Neural cell (in vitro differentiated cells): ENCODE data around the gene PLXNA2. TPM values are rescaled to one million over a fixed set of nuclear protein-coding genes. Genes with fewer than 3 reads are reported as not detected.

Experiments used
- H2AFZ ChIP-seq: fragments of 200-600, 300-800 bp; sonication (generic), shearing (Covaris generic); 2 replicates; pipeline ENCODE4 v1.6.0; 2014; ENCODE audit warnings: low read depth, mild to moderate bottlenecking, antibody characterized with exemption, low read length, moderate library complexity
- H3F3A ChIP-seq: fragments of 200-600 bp; shearing (Covaris generic); 2 replicates; pipeline ENCODE4 v1.6.1; 2016; ENCODE audit warnings: mild to moderate bottlenecking, moderate library complexity, mixed read lengths, antibody characterized with exemption, low read length; ENCODE audit not compliant: insufficient read depth, poor library complexity, severe bottlenecking
- H3K27ac ChIP-seq: fragments of 200-600, 300-800 bp; sonication (generic), shearing (Covaris generic); 2 replicates; pipeline ENCODE4 v1.5.1; 2014; ENCODE audit warnings: mild to moderate bottlenecking, low read length, moderate library complexity
- H3K27me3 ChIP-seq: fragments of 300-800, 200-600 bp; sonication (generic), shearing (Covaris generic); 2 replicates; pipeline ENCODE4 v1.6.0; 2014; ENCODE audit warnings: mild to moderate bottlenecking, low read depth, low read length, moderate library complexity; ENCODE audit not compliant: insufficient read depth
- H3K36me3 ChIP-seq: fragments of 300-800, 200-600 bp; sonication (generic), shearing (Covaris generic); 2 replicates; pipeline ENCODE4 v1.5.1; 2014; ENCODE audit warnings: mild to moderate bottlenecking, antibody characterized with exemption, low read length, moderate library complexity; ENCODE audit not compliant: insufficient read depth
- H3K4me2 ChIP-seq: fragments of 300-800, 200-600 bp; sonication (generic), shearing (Covaris generic); 2 replicates; pipeline ENCODE4 v1.6.0; 2014; ENCODE audit warnings: mild to moderate bottlenecking, low read length
- H3K4me3 ChIP-seq: fragments of 300-800, 200-600 bp; sonication (generic), shearing (Covaris generic); 2 replicates; pipeline ENCODE4 v1.5.1; 2014; ENCODE audit warnings: mild to moderate bottlenecking, low read length, moderate library complexity
- H3K79me2 ChIP-seq: fragments of 200-600 bp; shearing (Covaris generic); replicated peaks from 2 replicates; pipeline ENCODE4 v1.6.0; 2014; ENCODE audit warnings: mild to moderate bottlenecking, low read length, moderate library complexity; ENCODE audit not compliant: insufficient read depth
- H3K9ac ChIP-seq: fragments of 300-800, 200-600 bp; sonication (generic), shearing (Covaris generic); 2 replicates; pipeline ENCODE4 v1.6.1; 2016; ENCODE audit warnings: mild to moderate bottlenecking, low read length, mixed read lengths
- H3K9me2 ChIP-seq: fragments of 200-600 bp; shearing (Covaris generic); 2 replicates; pipeline ENCODE4 v1.6.1; 2016; ENCODE audit warnings: mild to moderate bottlenecking, low read length, mixed read lengths; ENCODE audit not compliant: insufficient read depth
- H3K9me3 ChIP-seq: fragments of 200-600, 300-800 bp; sonication (generic), shearing (Covaris generic); 2 replicates; pipeline ENCODE4 v1.6.1; 2016; ENCODE audit warnings: mild to moderate bottlenecking, mixed run types, low read length, moderate library complexity, mixed read lengths
- H4K20me1 ChIP-seq: fragments of 200-600 bp; shearing (Covaris generic); 2 replicates; pipeline ENCODE4 v1.6.1; 2016; ENCODE audit warnings: mild to moderate bottlenecking, mixed run types; ENCODE audit not compliant: insufficient read depth
- EP300 ChIP-seq: fragments of 450-650 bp; conservative IDR thresholded peaks from 2 replicates; pipeline ENCODE4 v1.6.1; 2014; ENCODE audit warnings: antibody characterized with exemption, mild to moderate bottlenecking, moderate library complexity; ENCODE audit not compliant: poor library complexity, severe bottlenecking
- EZH2 ChIP-seq: fragments of 200-600, 300-800 bp; shearing (Covaris generic), sonication (generic); IDR thresholded peaks from 2 replicates; pipeline ENCODE4 v1.6.1; 2014; ENCODE audit warnings: antibody characterized with exemption, low read length, borderline replicate concordance, mild to moderate bottlenecking; ENCODE audit not compliant: insufficient read depth, poor library complexity, severe bottlenecking
- MXI1 ChIP-seq: fragments of 450-650 bp; conservative IDR thresholded peaks from 2 replicates; pipeline ENCODE4 v1.6.1; 2014; ENCODE audit warnings: antibody characterized with exemption, mild to moderate bottlenecking; ENCODE audit not compliant: poor library complexity, severe bottlenecking
- POLR2AphosphoS5 ChIP-seq: IDR thresholded peaks from 2 replicates; pipeline ENCODE4 v1.6.1; 2012
- RAD21 ChIP-seq: fragments of 450-650 bp; conservative IDR thresholded peaks from 2 replicates; pipeline ENCODE4 v1.6.1; 2014; ENCODE audit warnings: antibody characterized with exemption, mild to moderate bottlenecking, moderate library complexity
- SMC3 ChIP-seq: fragments of 450-650 bp; conservative IDR thresholded peaks from 2 replicates; pipeline ENCODE4 v1.6.1; 2014; ENCODE audit warnings: antibody characterized with exemption, mild to moderate bottlenecking, moderate library complexity; ENCODE audit not compliant: poor library complexity
- TAF1 ChIP-seq: IDR thresholded peaks from 2 replicates; pipeline ENCODE4 v1.6.1; 2012; ENCODE audit warnings: low read depth
- polyA plus RNA-seq: library from polyadenylated mRNA; depleted of rRNA; stranded (reverse); fragments of >200 nt; gene quantifications from 2 replicates; pipeline ENCODE4 v1.2.3, GENCODE V29; 2014
- TF ChIP-seq, protein P1 (sequence below): IDR thresholded peaks from 2 replicates; pipeline ENCODE4 v1.6.1; 2012; ENCODE audit warnings: borderline replicate concordance
- TF ChIP-seq, protein P2 (sequence below): fragments of 450-650 bp; IDR thresholded peaks from 2 replicates; pipeline ENCODE4 v1.5.1; 2014; ENCODE audit warnings: antibody characterized with exemption, mild to moderate bottlenecking, moderate library complexity; ENCODE audit not compliant: poor library complexity, severe bottlenecking

Gene PLXNA2
- polyA plus RNA-seq, 1 donor from 2014 or later = 30.6 TPM

- TF ChIP-seq MXI1 = no peak
- TF ChIP-seq POLR2AphosphoS5 = peak; percentile 35
- no peak overlapping the region for H3K27ac ChIP-seq
- H3K4me2 ChIP-seq = no peak overlapping the region
- H4K20me1 ChIP-seq = no peaks in the 10 kb centered on the region
- H3K36me3 ChIP-seq = no peaks in the 10 kb centered on the region
- H3F3A ChIP-seq = no peaks in the 10 kb centered on the region
- H3K9me3 ChIP-seq = no peaks in the 10 kb centered on the region
- no peak overlapping the region for H2AFZ ChIP-seq
- no peaks in the 10 kb centered on the region for H3K9me2 ChIP-seq
- H3K9ac ChIP-seq = no peak overlapping the region
- no peaks in the 10 kb centered on the region for H3K27me3 ChIP-seq
- no peaks in the 10 kb centered on the region for H3K79me2 ChIP-seq
- H3K4me3 ChIP-seq = no peak overlapping the region
These were observed 94.2 kb downstream of the PLXNA2 start for GRCh38 chr1:208149776-208150514.

- Histone ChIP-seq H3K9me3 (no peaks in the 10 kb centered on the region), H3K9ac (no peak overlapping the region), H3K36me3 (no peaks in the 10 kb centered on the region), H4K20me1 (no peaks in the 10 kb centered on the region), H3F3A (no peaks in the 10 kb centered on the region), H3K9me2 (no peaks in the 10 kb centered on the region), H3K79me2 (no peaks in the 10 kb centered on the region), H3K4me2 (no peak overlapping the region), H3K4me3 (no peak overlapping the region), H3K27ac (no peak overlapping the region), H2AFZ (no peak overlapping the region), H3K27me3 (no peaks in the 10 kb centered on the region)
- TF ChIP-seq, protein P1, sequence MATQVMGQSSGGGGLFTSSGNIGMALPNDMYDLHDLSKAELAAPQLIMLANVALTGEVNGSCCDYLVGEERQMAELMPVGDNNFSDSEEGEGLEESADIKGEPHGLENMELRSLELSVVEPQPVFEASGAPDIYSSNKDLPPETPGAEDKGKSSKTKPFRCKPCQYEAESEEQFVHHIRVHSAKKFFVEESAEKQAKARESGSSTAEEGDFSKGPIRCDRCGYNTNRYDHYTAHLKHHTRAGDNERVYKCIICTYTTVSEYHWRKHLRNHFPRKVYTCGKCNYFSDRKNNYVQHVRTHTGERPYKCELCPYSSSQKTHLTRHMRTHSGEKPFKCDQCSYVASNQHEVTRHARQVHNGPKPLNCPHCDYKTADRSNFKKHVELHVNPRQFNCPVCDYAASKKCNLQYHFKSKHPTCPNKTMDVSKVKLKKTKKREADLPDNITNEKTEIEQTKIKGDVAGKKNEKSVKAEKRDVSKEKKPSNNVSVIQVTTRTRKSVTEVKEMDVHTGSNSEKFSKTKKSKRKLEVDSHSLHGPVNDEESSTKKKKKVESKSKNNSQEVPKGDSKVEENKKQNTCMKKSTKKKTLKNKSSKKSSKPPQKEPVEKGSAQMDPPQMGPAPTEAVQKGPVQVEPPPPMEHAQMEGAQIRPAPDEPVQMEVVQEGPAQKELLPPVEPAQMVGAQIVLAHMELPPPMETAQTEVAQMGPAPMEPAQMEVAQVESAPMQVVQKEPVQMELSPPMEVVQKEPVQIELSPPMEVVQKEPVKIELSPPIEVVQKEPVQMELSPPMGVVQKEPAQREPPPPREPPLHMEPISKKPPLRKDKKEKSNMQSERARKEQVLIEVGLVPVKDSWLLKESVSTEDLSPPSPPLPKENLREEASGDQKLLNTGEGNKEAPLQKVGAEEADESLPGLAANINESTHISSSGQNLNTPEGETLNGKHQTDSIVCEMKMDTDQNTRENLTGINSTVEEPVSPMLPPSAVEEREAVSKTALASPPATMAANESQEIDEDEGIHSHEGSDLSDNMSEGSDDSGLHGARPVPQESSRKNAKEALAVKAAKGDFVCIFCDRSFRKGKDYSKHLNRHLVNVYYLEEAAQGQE = no peak
- no peak for TF ChIP-seq SMC3
- TF ChIP-seq MXI1 = no peak
- TF ChIP-seq, protein P2, sequence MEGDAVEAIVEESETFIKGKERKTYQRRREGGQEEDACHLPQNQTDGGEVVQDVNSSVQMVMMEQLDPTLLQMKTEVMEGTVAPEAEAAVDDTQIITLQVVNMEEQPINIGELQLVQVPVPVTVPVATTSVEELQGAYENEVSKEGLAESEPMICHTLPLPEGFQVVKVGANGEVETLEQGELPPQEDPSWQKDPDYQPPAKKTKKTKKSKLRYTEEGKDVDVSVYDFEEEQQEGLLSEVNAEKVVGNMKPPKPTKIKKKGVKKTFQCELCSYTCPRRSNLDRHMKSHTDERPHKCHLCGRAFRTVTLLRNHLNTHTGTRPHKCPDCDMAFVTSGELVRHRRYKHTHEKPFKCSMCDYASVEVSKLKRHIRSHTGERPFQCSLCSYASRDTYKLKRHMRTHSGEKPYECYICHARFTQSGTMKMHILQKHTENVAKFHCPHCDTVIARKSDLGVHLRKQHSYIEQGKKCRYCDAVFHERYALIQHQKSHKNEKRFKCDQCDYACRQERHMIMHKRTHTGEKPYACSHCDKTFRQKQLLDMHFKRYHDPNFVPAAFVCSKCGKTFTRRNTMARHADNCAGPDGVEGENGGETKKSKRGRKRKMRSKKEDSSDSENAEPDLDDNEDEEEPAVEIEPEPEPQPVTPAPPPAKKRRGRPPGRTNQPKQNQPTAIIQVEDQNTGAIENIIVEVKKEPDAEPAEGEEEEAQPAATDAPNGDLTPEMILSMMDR = no peak
- no peak for TF ChIP-seq RAD21
- no peak for TF ChIP-seq POLR2AphosphoS5
- TF ChIP-seq EP300 = no peak
- no peak for TF ChIP-seq EZH2
- no peak for TF ChIP-seq TAF1
These were observed 95.0 kb downstream of the PLXNA2 start for GRCh38 chr1:208149213-208149612.
